CD14-positive monocyte (primary cell): ENCODE measurements around the gene CTU1. TPM values are rescaled to one million over a fixed set of nuclear protein-coding genes. Genes with fewer than 3 reads are reported as not detected.
A peak's percentile ranks its signal among the peaks of the same experiment; 100 is the strongest.

Experiments used
- DNase-seq, 3 donors: peaks; one replicate each; pipeline ENCODE4 v3.0.0-alpha.2; 2011 to 2022
- H2AFZ ChIP-seq: 2 replicates; pipeline ENCODE4 v1.6.0; 2012; ENCODE audit warnings: mild to moderate bottlenecking, low read depth, low read length, inconsistent platforms; ENCODE audit not compliant: insufficient read depth, poor library complexity, severe bottlenecking
- H3K27ac ChIP-seq, 2 donors: 1 replicate in 1 of 2; 2 replicates in 1 of 2; pipeline ENCODE4 v1.5.1; 2012 to 2013; ENCODE audit warnings: low read length in 2 of 2, control low read depth in 1 of 2, inconsistent platforms in 1 of 2, low read depth in 1 of 2, mild to moderate bottlenecking in 1 of 2
- H3K27me3 ChIP-seq, 2 donors: one replicate each; pipeline versions ENCODE4 v1.6.0 to v1.6.1; 2011 to 2013; ENCODE audit warnings: low read length in 2 of 2; ENCODE audit not compliant: control insufficient read depth in 2 of 2, insufficient read depth in 2 of 2
- H3K36me3 ChIP-seq, 2 donors: replicated peaks in 1 of 2; 1 replicate in 1 of 2; 2 replicates in 1 of 2; pipeline versions ENCODE4 v1.5.1 to v1.6.1; 2012 to 2013; ENCODE audit warnings: low read length in 2 of 2, control low read depth in 1 of 2, inconsistent platforms in 1 of 2, mild to moderate bottlenecking in 1 of 2; ENCODE audit not compliant: insufficient read depth in 2 of 2, control insufficient read depth in 1 of 2
- H3K4me1 ChIP-seq, 2 donors: 1 replicate in 1 of 2; 2 replicates in 1 of 2; pipeline versions ENCODE4 v1.5.1 to v1.6.1; 2012 to 2013; ENCODE audit warnings: low read length in 2 of 2, control low read depth in 1 of 2, inconsistent platforms in 1 of 2, mild to moderate bottlenecking in 1 of 2, moderate library complexity in 1 of 2; ENCODE audit not compliant: insufficient read depth in 2 of 2, control insufficient read depth in 1 of 2
- H3K4me2 ChIP-seq: replicated peaks from 2 replicates; pipeline ENCODE3; 2012; ENCODE audit warnings: low read length, moderate library complexity, mild to moderate bottlenecking; ENCODE audit not compliant: poor library complexity, severe bottlenecking; ENCODE audit errors: extremely low read depth
- H3K4me3 ChIP-seq, 3 experiments: fragments of 200-600 bp in 1 of 3; sonication (generic) in 1 of 3; replicated peaks in 1 of 3; 1 replicate in 2 of 3; 2 replicates in 1 of 3; pipeline ENCODE4 v1.5.1; 2011 to 2013; ENCODE audit warnings: low read length in 3 of 3, mild to moderate bottlenecking in 3 of 3, control low read depth in 2 of 3, low read depth in 2 of 3, inconsistent platforms in 1 of 3, moderate library complexity in 1 of 3
- H3K79me2 ChIP-seq: 2 replicates; pipeline ENCODE4 v1.6.0; 2012; ENCODE audit warnings: mild to moderate bottlenecking, control low read depth, inconsistent platforms, low read length, moderate library complexity; ENCODE audit not compliant: insufficient read depth
- H3K9ac ChIP-seq: 2 replicates; pipeline ENCODE4 v1.6.0; 2017; ENCODE audit warnings: low read length, mild to moderate bottlenecking; ENCODE audit not compliant: insufficient read depth, poor library complexity, severe bottlenecking
- H3K9me3 ChIP-seq, 2 donors: replicated peaks in 1 of 2; 1 replicate in 1 of 2; 2 replicates in 1 of 2; pipeline versions ENCODE4 v1.5.1 to v1.6.1; 2012 to 2013; ENCODE audit warnings: low read length in 2 of 2, control low read depth in 1 of 2; ENCODE audit not compliant: control insufficient read depth in 1 of 2, insufficient read depth in 1 of 2
- H4K20me1 ChIP-seq: 2 replicates; pipeline ENCODE4 v1.6.0; 2012; ENCODE audit warnings: mild to moderate bottlenecking, low read length, control low read depth, moderate library complexity; ENCODE audit not compliant: insufficient read depth
- H3K27ac Mint-ChIP-seq, 7 donors: one replicate each; pipeline ENCODE4 v1.8.0; 2020; ENCODE audit warnings: mild to moderate bottlenecking in 7 of 7, mixed read lengths in 7 of 7, moderate library complexity in 6 of 7, inconsistent platforms in 2 of 7
- H3K27me3 Mint-ChIP-seq, 3 donors: one replicate each; pipeline ENCODE4 v1.8.0; 2021 to 2022; ENCODE audit warnings: low read depth in 3 of 3, mild to moderate bottlenecking in 3 of 3, mixed read lengths in 3 of 3, moderate library complexity in 3 of 3, inconsistent platforms in 1 of 3
- H3K36me3 Mint-ChIP-seq, 2 donors: one replicate each; pipeline ENCODE4 v1.8.0; 2020; ENCODE audit warnings: mixed read lengths in 2 of 2, inconsistent platforms in 1 of 2, mild to moderate bottlenecking in 1 of 2
- H3K4me1 Mint-ChIP-seq: one replicate; pipeline ENCODE4 v1.8.0; 2020; ENCODE audit warnings: mild to moderate bottlenecking, mixed read lengths
- H3K4me3 Mint-ChIP-seq, 2 donors: one replicate each; pipeline ENCODE4 v1.8.0; 2020; ENCODE audit warnings: mild to moderate bottlenecking in 2 of 2, mixed read lengths in 2 of 2, moderate library complexity in 1 of 2
- H3K9me3 Mint-ChIP-seq, 7 donors: one replicate each; pipeline ENCODE4 v1.8.0; 2020 to 2022; ENCODE audit warnings: mixed read lengths in 7 of 7, mild to moderate bottlenecking in 6 of 7, moderate library complexity in 6 of 7, inconsistent platforms in 2 of 7
- WGBS: methylation state at CpG from one replicate; pipeline ENCODE4 v1.1.5; 2013; ENCODE audit warnings: missing lambda C conversion rate; ENCODE audit not compliant: insufficient coverage; 5-methylcytosine and 5-hydroxymethylcytosine counted together
- intact Hi-C, 2 donors: fragments of 100-400 bp; cut with micrococcal nuclease; formaldehyde crosslinking; loops; one replicate each; pipeline versions ENCODE4 v1.15.0 to v1.15.1; 2023
- polyA plus RNA-seq, 3 donors: library from polyadenylated mRNA; depleted of rRNA in 1 of 3; unstranded in 2 of 3; stranded (reverse) in 1 of 3; fragments of 300-500 nt in 2 of 3; fragments of >200 nt in 1 of 3; fragmentation: Illumina TruSeq in 2 of 3; gene quantifications; 1 replicate in 2 of 3; 2 replicates in 1 of 3; pipeline ENCODE4 v1.2.3, GENCODE V29; 2012 to 2021
- TF ChIP-seq, protein P1 (sequence below): fragments of 200-600 bp; IDR thresholded peaks from one replicate; pipeline ENCODE4 v1.8.0; 2022; ENCODE audit warnings: antibody characterized with exemption, mild to moderate bottlenecking

The CTU1 gene
- polyA plus RNA-seq, 3 donors, result 0.75 to 3.0 (median 2.9) TPM

DNA sequence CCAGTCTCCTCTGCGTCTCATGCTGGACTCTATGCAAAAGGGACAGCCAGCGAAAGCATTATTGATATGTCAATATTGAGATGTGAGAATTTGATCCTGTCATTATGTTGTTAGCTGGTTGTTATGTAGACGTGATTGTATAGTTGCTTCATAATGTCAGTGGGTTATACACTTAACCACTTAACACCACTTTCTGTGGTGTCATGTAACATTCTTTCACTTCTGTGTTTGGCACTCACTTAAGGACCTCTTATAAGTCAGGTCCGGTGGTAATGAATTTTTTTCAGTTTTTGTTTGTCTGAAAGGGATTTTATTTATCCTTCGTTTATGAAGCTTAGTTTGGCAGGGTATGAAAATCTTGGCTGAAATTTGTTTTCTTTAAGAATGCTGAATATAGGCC is 26.8 kb upstream of the CTU1 start:
- Histone ChIP-seq H3K36me3 (peaks cover 10 to 17% of the 10 kb centered on the region in 2 donors), H4K20me1 (peaks cover 3% of the 10 kb centered on the region), H3K4me2 (peak overlapping the region; percentile 76), H3K4me3 (peak overlapping the region in 1 of 3 experiments; percentile 72), H3K9ac (no peak overlapping the region), H3K9me3 (no peaks in the 10 kb centered on the region), H3K27ac (peak overlapping the region in 1 of 2 donors; percentile 99), H3K79me2 (peaks cover 54% of the 10 kb centered on the region), H3K4me1 (peaks cover 93 to 96% of the 10 kb centered on the region in 2 donors), H2AFZ (no peak overlapping the region), H3K27me3 (no peaks in the 10 kb centered on the region)
- H3K9me3 Mint-ChIP-seq, result peaks cover 0 to 2% (median 0%) of the 10 kb centered on the region in 7 donors
- peak in 2 of 3 donors; percentile 57 to 73 for DNase-seq
- peak overlapping the region; percentile 90 to 100 (median 100) for H3K27ac Mint-ChIP-seq
- no CpG with 5 or more reads among the region's 5 CpGs for WGBS
- TF ChIP-seq, protein P1, sequence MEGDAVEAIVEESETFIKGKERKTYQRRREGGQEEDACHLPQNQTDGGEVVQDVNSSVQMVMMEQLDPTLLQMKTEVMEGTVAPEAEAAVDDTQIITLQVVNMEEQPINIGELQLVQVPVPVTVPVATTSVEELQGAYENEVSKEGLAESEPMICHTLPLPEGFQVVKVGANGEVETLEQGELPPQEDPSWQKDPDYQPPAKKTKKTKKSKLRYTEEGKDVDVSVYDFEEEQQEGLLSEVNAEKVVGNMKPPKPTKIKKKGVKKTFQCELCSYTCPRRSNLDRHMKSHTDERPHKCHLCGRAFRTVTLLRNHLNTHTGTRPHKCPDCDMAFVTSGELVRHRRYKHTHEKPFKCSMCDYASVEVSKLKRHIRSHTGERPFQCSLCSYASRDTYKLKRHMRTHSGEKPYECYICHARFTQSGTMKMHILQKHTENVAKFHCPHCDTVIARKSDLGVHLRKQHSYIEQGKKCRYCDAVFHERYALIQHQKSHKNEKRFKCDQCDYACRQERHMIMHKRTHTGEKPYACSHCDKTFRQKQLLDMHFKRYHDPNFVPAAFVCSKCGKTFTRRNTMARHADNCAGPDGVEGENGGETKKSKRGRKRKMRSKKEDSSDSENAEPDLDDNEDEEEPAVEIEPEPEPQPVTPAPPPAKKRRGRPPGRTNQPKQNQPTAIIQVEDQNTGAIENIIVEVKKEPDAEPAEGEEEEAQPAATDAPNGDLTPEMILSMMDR, result no peak
- H3K4me3 Mint-ChIP-seq, result peak overlapping the region in 1 of 2 donors; percentile 33
- H3K4me1 Mint-ChIP-seq, result peaks cover 87% of the 10 kb centered on the region
- intact Hi-C loops, result no loop called here
- peaks cover 40 to 61% of the 10 kb centered on the region in 2 donors for H3K36me3 Mint-ChIP-seq
- no peaks in the 10 kb centered on the region for H3K27me3 Mint-ChIP-seq

DNA sequence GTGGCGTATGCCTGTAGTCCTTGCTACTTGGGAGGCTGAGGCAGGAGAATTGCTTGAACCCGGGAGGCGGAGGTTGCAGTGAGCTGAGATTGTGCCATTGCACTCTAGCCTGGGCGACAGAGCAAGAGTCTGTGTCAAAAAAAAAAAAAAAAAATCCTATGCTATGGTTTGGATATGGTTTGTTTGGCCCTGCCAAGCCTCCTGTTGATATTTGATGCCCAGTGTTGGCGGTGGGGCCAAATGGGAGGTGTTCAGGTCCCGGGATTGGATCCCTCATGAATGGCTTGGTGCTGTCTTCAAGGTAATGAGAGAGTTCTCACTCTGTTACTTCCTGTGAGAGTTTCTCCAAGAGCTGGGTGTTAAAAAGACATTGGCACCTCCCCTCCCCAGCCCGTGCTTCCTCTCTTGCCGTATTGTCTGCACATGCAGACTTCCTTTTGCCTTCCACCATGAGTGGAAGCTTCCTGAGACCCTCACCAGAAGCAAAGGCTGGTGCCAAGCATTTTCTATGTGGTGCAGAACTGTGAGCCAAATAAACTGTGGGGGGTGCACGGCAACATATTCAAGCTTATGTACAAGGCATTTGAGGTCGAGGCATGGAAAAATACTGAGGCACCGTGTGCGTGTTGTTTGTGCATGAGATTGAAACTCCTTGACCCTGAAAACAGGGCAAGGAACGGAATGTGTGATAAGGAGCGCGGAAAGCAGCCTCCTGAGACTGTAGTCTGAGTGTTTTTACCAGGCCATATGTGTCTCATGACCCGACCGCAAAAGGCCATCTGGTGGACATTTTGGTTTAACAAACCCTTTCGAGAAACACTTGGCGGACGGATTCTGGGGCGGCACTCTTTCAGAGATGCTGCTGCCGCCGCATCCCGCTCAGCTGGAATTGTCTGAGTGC is 23.8 kb upstream of the CTU1 start:
- H3K4me2 ChIP-seq, result peak overlapping the region; percentile 73

More for the DNA sequence above, 23.8 kb upstream of the CTU1 start:
- intact Hi-C loops, result no loop called here
- no peaks in the 10 kb centered on the region for H3K9me3 ChIP-seq
- Mint-ChIP-seq H3K4me3 (peak overlapping the region; percentile 73 to 87), H3K36me3 (peaks cover 53 to 66% of the 10 kb centered on the region in 2 donors), H3K27me3 (peaks cover 0 to 1% (median 0%) of the 10 kb centered on the region in 3 donors), H3K4me1 (peaks cover 86% of the 10 kb centered on the region), H3K9me3 (peaks cover 0 to 2% (median 0%) of the 10 kb centered on the region in 7 donors), H3K27ac (peak overlapping the region; percentile 95 to 99 (median 96))
- H3K4me1 ChIP-seq, result peaks cover 92 to 96% of the 10 kb centered on the region in 2 donors
- TF ChIP-seq, protein P1, result peak; percentile 34
- peaks cover 21% of the 10 kb centered on the region for H4K20me1 ChIP-seq
- H3K27me3 ChIP-seq, result no peaks in the 10 kb centered on the region
- H3K36me3 ChIP-seq, result peaks cover 33 to 37% of the 10 kb centered on the region in 2 donors
- peak; percentile 61 to 68 (median 62) for DNase-seq
- H3K27ac ChIP-seq, result peak overlapping the region; percentile 59 to 88
- peak overlapping the region; percentile 33 for H3K9ac ChIP-seq
- whole genome bisulfite sequencing, result 14% methylated on average over 16 of the region's 24 CpGs
- peaks cover 74% of the 10 kb centered on the region for H3K79me2 ChIP-seq
- H2AFZ ChIP-seq, result no peak overlapping the region
- peak overlapping the region in 2 of 3 experiments; percentile 15 to 72 for H3K4me3 ChIP-seq
